Stimulated activated CD8-positive, alpha-beta memory T cell treated with anti-CD3 and anti-CD28 coated beads, Interleukin-4, amount 100 ng/mL, for 48 hours (primary cell): ENCODE data around the gene KATNAL2.

Experiments used
- DNase-seq: peaks from one replicate; pipeline ENCODE4 v3.0.0-alpha.2; 2020

KATNAL2 gene

GRCh38 chr18:47036298-47036874 lies 119.0 kb downstream of the KATNAL2 start:
- DNase-seq, result no peak

- no peak for DNase-seq
Observed at GRCh38 chr18:47036927-47037578, 119.7 kb downstream of the KATNAL2 start.

- DNase-seq, result no peak
Observed at GRCh38 chr18:47040982-47041381, 123.6 kb downstream of the KATNAL2 start.

- DNase-seq, result peak; percentile 24
Observed at GRCh38 chr18:47050468-47050867, 133.1 kb downstream of the KATNAL2 start.

- DNase-seq, result no peak
Observed at GRCh38 chr18:47054369-47054768, 137.0 kb downstream of the KATNAL2 start.

- no peak for DNase-seq
Observed at GRCh38 chr18:47062471-47062870, 145.1 kb downstream of the KATNAL2 start.

GRCh38 chr18:47063096-47063495 lies 145.7 kb downstream of the KATNAL2 start:
- no peak for DNase-seq

GRCh38 chr18:47067648-47068047 lies 150.2 kb downstream of the KATNAL2 start:
- no peak for DNase-seq

- DNase-seq, result no peak
Observed at GRCh38 chr18:47075098-47075883, 157.9 kb downstream of the KATNAL2 start.

- no peak for DNase-seq
Observed at GRCh38 chr18:47077111-47077510, 159.7 kb downstream of the KATNAL2 start.

GRCh38 chr18:47080872-47081271 lies 163.5 kb downstream of the KATNAL2 start:
- DNase-seq, result no peak

- DNase-seq, result no peak
Observed at GRCh38 chr18:47081578-47081977, 164.2 kb downstream of the KATNAL2 start.

- DNase-seq, result no peak
Observed at GRCh38 chr18:47087676-47088075, 170.3 kb downstream of the KATNAL2 start.

GRCh38 chr18:47095810-47096209 lies 178.4 kb downstream of the KATNAL2 start:
- DNase-seq, result no peak

GRCh38 chr18:47100212-47100831 lies 182.9 kb downstream of the KATNAL2 start:
- peak; percentile 75 for DNase-seq

- DNase-seq, result no peak
Observed at GRCh38 chr18:47108373-47108772, 191.0 kb downstream of the KATNAL2 start.

GRCh38 chr18:47108998-47109405 lies 191.6 kb downstream of the KATNAL2 start:
- DNase-seq, result no peak

- DNase-seq, result no peak
Observed at GRCh38 chr18:47109720-47110119, 192.3 kb downstream of the KATNAL2 start.

GRCh38 chr18:47110492-47111274 lies 193.3 kb downstream of the KATNAL2 start:
- DNase-seq, result no peak

GRCh38 chr18:47113796-47114540 lies 196.6 kb downstream of the KATNAL2 start:
- no peak for DNase-seq

GRCh38 chr18:47115205-47115604 lies 197.8 kb downstream of the KATNAL2 start:
- no peak for DNase-seq

GRCh38 chr18:47118981-47119380 lies 201.6 kb downstream of the KATNAL2 start:
- no peak for DNase-seq
